ENCODE data around the gene SCIN.

SCIN gene

GRCh38 chr7:12578930-12579640 lies 8.6 kb downstream of the SCIN start:
- Histone ChIP-seq H3K27me3 (ENCODE audit: insufficient read depth, low read depth) (no peaks in the 10 kb centered on the region), H3K4me3 (IDR thresholded peaks at IDR 0.05; ENCODE audit: insufficient read depth, low read depth, low read length) (no peak overlapping the region), H3K4me1 (ENCODE audit: low read depth, poor library complexity, severe bottlenecking) (no peaks in the 10 kb centered on the region), H3K4me2 (no peak overlapping the region), H3K27ac (no peak overlapping the region), H4K20me1 (ENCODE audit: insufficient read depth) (no peaks in the 10 kb centered on the region), H3K79me2 (ENCODE audit: insufficient read depth, low read depth) (no peaks in the 10 kb centered on the region), H2AFZ (ENCODE audit: low read depth) (no peak overlapping the region), H3K36me3 (ENCODE audit: insufficient read depth) (no peaks in the 10 kb centered on the region), H3K9ac (no peak overlapping the region)
- TF ChIP-seq CTCF (conservative IDR thresholded peaks at IDR 0.05; ENCODE audit: low read depth, low read length) = no peak

- Histone ChIP-seq H3K27me3 (ENCODE audit: insufficient read depth, low read depth) (no peaks in the 10 kb centered on the region), H3K4me3 (IDR thresholded peaks at IDR 0.05; ENCODE audit: insufficient read depth, low read depth, low read length) (no peak overlapping the region), H3K27ac (no peak overlapping the region), H3K4me1 (ENCODE audit: low read depth, poor library complexity, severe bottlenecking) (no peaks in the 10 kb centered on the region), H2AFZ (ENCODE audit: low read depth) (no peak overlapping the region), H3K9ac (no peak overlapping the region), H3K79me2 (ENCODE audit: insufficient read depth, low read depth) (no peaks in the 10 kb centered on the region), H4K20me1 (ENCODE audit: insufficient read depth) (no peaks in the 10 kb centered on the region), H3K36me3 (ENCODE audit: insufficient read depth) (no peaks in the 10 kb centered on the region), H3K4me2 (no peak overlapping the region)
- no peak for TF ChIP-seq CTCF (conservative IDR thresholded peaks at IDR 0.05; ENCODE audit: low read depth, low read length)
Measured at GRCh38 chr7:12581897-12582296, 11.4 kb downstream of the SCIN start.

GRCh38 chr7:12582362-12582761 lies 11.8 kb downstream of the SCIN start:
- Histone ChIP-seq H3K4me1 (ENCODE audit: low read depth, poor library complexity, severe bottlenecking) (no peaks in the 10 kb centered on the region), H2AFZ (ENCODE audit: low read depth) (no peak overlapping the region), H3K4me3 (IDR thresholded peaks at IDR 0.05; ENCODE audit: insufficient read depth, low read depth, low read length) (no peak overlapping the region), H3K4me2 (no peak overlapping the region), H3K9ac (no peak overlapping the region), H4K20me1 (ENCODE audit: insufficient read depth) (no peaks in the 10 kb centered on the region), H3K36me3 (ENCODE audit: insufficient read depth) (no peaks in the 10 kb centered on the region), H3K27ac (no peak overlapping the region), H3K27me3 (ENCODE audit: insufficient read depth, low read depth) (no peaks in the 10 kb centered on the region), H3K79me2 (ENCODE audit: insufficient read depth, low read depth) (no peaks in the 10 kb centered on the region)
- no peak for TF ChIP-seq CTCF (conservative IDR thresholded peaks at IDR 0.05; ENCODE audit: low read depth, low read length)

- Histone ChIP-seq H3K79me2 (ENCODE audit: insufficient read depth, low read depth) (no peaks in the 10 kb centered on the region), H3K27ac (no peak overlapping the region), H3K4me1 (ENCODE audit: low read depth, poor library complexity, severe bottlenecking) (no peaks in the 10 kb centered on the region), H3K4me3 (IDR thresholded peaks at IDR 0.05; ENCODE audit: insufficient read depth, low read depth, low read length) (no peak overlapping the region), H3K36me3 (ENCODE audit: insufficient read depth) (no peaks in the 10 kb centered on the region), H3K9ac (no peak overlapping the region), H3K4me2 (no peak overlapping the region), H4K20me1 (ENCODE audit: insufficient read depth) (no peaks in the 10 kb centered on the region), H2AFZ (ENCODE audit: low read depth) (no peak overlapping the region), H3K27me3 (ENCODE audit: insufficient read depth, low read depth) (no peaks in the 10 kb centered on the region)
- no peak for TF ChIP-seq CTCF (conservative IDR thresholded peaks at IDR 0.05; ENCODE audit: low read depth, low read length)
Measured at GRCh38 chr7:12583176-12583575, 12.7 kb downstream of the SCIN start.
